ENCODE data around the gene DHODH.

Gene DHODH

DNA sequence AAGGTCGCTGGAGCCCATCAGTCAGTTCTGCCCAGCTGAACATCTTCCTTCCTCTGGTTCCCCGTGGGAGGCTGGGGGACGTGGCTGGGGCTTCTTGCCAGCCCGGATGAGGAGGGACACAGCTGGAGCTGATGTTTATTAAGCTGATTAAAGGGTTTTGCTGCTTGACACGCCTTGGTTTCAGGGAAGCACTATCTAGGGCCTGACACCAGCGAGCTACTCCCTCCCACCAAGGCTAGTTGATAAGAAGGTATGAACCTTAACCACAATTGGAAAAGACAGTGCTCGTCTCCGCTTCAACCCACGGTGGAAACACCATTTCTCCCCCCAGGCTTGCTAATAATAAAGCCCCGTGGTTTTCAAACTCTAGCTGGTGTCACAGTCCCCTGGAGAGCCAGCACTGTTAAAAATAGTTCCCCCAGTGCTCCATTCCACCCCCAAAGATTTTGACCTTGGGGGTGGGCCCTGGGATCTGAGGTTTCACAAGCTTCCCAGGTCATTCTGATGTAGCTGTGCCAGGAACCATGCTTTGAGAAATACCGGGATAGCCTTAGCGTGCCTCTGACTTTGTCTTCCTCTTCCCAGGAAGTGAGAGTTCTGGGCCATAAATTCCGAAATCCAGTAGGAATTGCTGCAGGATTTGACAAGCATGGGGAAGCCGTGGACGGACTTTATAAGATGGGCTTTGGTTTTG is 5.5 kb downstream of the DHODH start:
- DNase-seq (ENCODE audit: low read depth in 2 of 2) = no peak

DNA sequence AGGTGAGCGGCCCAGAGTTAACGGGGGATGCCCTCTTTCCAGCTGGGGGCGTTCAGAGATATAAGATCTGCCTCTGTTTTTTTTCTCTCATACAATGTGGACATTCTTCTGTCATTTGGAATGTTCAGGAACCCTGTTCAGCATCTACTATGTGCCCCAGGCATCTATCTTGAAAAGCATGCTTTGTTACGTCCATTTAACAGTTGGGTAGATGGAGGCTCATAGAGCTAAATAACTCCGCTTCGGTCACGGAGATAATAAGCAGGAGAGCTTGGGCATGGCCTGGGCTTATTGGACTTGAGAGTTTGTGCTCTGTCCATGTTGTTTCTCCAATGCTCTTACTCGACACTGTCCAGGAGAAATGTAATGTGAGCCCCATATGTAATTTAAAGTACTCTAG is 6.1 kb downstream of the DHODH start:
- no peak for DNase-seq (ENCODE audit: low read depth in 2 of 2)

DNA sequence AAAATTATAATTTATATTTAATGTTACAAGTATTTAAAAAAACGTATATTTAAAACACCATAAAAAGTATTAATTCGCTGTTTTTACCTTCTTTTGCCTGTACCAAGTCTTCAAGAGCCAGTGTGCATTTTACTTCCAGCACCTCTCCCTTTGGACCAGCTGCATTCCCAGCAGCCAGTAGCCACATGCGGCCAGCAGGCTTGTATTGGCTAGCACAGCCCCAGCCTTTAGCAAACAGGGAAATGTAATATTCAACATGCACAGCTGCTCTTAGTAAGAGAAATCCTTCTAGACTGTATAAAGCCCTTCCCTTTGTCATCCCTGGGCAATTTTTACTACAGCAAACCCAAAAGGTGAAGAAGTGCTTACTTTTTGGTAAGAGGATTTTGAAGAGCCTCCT is 6.6 kb downstream of the DHODH start:
- no peak for DNase-seq (ENCODE audit: low read depth in 2 of 2)

DNA sequence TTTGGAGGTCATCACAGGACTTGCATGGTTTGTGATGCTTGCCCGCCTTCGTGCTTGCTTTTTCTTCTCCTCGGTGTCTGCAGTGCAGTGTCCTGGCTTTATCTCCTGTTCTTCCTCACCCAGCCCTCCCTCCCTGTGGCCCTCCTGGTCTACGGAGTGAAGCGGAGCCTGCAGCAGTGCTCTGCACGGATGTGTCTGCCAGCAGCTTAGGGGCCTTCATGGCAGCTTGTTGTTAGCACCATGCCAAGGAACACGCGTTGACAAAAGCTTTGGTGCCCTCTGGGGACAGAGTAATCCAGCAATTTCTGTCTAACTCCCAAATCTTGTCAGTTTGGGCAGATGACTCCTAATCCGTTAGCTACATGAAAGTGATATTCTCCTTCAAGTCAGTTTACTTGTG is 9.9 kb downstream of the DHODH start:
- no peak for DNase-seq (ENCODE audit: low read depth in 2 of 2)

DNA sequence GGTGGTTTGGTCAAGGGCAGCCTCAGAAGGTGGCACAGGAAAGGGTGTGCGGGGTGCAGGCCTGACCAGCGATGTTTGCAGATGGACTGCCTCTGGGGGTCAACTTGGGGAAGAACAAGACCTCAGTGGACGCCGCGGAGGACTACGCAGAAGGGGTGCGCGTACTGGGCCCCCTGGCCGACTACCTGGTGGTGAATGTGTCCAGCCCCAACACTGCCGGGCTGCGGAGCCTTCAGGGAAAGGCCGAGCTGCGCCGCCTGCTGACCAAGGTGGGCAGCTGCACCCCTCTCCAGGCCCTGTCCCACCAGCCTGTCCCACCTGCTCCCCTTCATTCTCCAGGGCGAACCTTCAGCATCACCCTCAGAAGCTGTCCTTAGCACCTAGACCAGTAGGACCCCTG is 12.5 kb downstream of the DHODH start:
- DNase-seq (ENCODE audit: low read depth in 2 of 2) = no peak

DNA sequence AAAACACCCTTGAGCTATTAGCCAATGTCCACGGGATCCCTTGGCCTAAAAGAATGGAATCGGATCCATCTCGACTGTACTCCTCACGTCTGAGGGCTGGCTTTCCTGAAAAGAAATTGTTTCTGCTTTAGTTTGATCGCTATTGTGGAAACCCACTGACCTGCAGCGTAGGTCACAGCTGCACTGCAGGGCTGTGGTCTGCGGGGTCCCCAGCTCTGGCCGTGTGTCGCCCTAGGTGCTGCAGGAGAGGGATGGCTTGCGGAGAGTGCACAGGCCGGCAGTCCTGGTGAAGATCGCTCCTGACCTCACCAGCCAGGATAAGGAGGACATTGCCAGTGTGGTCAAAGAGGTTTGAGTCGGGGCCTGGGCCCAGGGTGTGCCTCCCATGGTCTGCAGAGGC is 13.6 kb downstream of the DHODH start:
- no peak for DNase-seq (ENCODE audit: low read depth in 2 of 2)

DNA sequence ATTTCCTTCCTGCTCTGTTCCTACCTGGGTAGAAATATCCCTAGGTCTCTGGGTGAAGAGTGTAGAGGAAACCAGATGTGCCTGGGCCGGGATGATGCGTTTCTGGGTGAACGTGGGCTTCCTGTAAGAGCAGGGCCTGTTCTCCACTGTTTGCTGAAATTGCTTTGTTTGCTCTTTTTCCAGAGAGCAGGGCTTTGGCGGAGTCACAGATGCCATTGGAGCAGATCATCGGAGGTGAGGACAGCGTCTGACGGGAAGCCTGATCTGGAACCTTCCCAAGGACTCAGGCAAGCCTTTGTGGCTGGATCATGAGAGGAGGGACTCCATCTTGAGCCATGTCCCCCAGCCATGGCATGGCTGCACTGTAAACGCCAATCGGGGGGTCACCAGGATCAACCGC is 15.4 kb downstream of the DHODH start:
- no peak for DNase-seq (ENCODE audit: low read depth in 2 of 2)

DNA sequence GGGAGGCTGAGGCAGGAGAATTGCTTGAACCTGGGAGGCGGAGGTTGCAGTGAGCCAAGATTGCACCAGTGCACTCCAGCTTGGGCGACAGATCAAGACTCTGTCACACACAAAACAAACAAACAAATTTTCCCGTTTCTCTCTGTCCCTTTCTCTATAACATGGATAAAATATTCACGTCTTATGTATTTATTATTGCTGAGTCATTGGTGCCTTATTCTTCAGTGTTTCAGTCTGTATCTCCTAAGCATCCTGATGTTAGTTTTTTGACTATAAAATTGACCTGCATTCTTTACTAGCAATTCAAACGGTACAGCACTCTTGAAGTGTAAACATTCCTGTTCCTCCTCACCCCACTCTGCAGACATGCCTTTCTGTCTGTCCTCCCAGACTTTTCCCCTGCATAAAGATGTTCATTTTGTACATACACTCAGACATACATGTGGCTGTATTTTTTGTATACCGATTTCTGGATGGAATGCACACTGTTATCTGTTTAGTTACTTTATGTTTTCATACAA is 16.4 kb downstream of the DHODH start:
- DNase-seq (ENCODE audit: low read depth in 2 of 2) = no peak

DNA sequence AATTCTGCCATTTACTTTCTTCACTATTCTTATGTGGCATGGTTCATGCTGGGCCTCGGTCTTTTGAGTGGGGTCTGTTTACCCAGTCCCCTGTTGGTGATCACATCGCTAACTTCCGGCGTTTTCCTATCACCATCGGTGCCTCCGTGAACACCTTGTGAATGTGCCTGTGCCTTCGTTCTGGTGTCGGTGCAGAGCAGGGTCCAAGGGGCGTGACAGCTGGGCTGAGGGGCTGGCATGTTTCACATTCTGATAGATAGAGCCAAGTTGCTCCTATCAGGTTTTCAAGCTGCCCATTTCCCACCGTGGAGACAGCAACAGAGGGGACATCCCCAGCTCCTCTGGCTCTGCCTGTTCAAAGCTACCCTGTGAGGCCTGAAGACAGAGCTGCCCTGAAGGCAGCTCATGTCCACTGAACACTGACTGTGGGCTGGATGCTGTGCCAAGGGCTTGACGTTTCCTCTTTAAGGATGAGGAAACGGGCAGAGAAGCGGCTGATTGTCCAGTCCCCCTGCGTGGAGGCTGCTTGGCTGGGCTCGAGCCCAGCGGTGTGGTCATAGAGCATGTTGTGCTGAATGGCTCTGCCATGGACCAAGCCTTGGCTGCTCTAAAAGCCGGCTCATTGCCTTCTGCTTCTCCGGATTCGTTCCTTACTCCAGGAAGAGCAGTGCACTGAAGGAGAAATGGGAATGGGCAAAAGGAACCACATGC is 17.0 kb downstream of the DHODH start:
- DNase-seq (ENCODE audit: low read depth in 2 of 2) = no peak

DNA sequence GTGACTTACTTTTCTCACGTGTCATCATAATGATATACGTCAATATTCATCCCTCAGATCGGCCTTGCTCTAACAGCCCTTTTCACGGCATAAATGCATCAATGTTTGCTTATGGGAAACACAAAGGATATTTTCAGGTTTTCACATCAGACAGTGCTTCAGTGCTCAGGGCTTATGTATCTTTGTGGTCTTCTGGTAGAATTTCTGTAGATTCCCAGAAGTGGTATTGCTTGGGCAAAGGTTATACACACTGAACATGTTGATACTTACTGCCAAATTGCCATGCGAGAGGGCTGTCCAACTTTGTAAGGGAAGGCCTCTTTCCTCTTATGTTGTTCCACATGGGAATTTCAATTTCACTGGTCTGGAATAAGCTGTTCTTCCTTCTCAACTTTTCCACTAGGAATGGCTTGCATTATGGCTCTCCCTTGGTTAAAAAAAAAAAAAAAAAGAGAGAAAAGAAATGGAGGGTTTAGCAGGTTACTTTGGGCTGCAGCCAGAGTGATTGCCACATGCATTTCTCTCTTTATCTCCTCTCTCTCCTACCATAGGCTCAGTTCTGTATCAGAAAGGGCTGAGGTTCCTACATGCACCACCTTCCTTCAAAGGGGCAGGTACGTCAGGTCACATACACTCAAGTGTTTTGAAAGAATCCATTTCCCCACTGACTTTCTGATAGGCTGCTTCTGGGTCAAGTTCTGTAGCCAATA is 19.3 kb downstream of the DHODH start:
- no peak for DNase-seq (ENCODE audit: low read depth in 2 of 2)

DNA sequence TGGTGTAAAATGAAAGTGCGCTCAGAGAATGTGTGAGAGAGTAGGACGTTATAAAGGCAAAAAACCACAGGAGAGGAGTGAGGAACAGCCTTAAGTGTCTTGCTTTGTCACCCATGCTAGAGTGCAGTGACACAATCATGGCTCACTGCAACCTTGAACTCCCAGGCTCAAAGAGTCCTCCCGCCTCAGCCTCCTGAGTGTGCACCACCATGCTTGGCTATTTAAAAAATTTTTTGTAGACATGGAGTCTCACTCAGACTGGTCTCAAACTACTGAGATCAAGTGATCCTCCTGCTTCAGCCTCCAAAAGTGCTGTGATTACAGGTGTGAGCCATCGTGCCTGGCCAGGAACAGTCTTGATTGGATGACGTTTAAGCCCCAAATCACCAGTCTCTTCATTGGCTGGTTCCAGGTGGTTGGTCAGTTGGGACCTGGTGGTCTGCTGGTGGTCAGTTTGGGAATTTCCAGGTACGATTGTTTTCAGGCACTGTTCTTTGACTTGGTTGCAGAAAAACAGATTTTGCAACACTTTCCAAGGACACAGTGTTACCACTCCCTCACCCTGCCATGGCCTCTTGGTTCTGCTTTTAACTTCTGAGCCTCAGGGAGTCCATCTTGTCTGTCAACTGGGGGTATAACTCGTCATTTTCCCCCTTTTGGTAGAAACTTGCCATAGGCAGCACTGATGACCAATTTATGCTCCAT is 21.2 kb downstream of the DHODH start:
- DNase-seq (ENCODE audit: low read depth in 2 of 2) = no peak

DNA sequence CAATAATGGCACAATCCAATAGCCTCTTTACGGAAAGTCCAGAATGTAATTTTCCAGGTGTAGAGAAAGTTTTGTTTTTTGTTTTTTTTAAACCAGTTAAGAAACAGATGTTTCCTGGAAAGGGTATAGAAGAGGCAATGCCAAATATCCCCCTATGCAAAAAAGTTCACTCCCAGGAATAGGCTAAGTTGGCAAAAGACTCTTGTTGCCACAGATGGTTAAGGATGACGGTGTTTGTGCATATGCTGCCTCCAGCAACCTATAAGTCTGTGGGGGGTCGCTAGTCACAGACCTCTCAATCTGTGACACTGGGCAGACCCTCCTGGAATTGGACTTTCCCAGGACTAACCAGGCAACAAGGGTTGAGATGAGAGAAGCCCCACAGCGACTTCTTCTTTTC is 24.9 kb downstream of the DHODH start:
- DNase-seq (ENCODE audit: low read depth in 2 of 2) = no peak

DNA sequence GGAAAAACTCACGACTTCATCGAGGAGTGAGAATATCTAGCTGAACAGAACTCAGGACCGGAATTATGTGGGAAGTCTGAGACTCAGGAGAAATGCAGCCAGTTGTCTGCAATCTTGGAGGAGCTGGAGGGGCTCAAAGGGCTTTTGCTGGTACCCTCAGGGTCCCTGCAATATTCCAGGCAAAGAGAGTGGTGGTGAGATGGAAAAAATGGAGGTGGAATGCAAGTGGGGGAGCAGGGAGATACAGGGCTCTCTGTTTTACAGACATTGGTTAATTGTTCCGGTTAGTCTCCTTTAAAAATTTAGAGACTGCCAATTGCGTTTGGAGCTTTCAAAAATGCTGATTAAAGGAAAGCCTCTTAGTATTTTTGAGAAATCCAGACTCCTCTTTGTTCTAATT is 27.6 kb downstream of the DHODH start:
- DNase-seq (ENCODE audit: low read depth in 2 of 2) = no peak

DNA sequence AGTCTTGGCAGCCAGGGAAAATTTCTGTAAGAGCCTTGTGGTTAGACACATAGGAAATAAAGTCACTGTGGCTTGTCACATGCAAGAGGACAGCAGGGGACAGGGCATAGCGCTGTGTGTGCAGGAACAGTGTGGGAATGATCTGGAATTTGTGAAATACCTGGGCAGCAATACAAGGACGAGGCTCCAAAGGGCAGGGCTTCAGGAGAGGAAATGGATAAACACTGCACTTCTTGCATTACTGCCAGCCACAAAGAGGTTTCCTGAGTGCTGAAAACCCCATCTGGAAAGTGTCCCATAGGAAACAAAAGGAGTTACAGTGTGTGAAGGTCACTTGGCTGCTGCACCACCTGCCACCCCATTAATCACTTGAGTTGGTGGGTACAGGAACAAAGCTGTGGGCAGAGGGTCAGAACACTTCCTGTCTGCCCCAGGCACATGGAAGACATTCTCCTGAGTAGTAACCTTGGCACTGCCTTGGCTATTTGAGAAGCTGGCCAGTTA is 33.7 kb downstream of the DHODH start:
- DNase-seq (ENCODE audit: low read depth in 2 of 2) = no peak

DNA sequence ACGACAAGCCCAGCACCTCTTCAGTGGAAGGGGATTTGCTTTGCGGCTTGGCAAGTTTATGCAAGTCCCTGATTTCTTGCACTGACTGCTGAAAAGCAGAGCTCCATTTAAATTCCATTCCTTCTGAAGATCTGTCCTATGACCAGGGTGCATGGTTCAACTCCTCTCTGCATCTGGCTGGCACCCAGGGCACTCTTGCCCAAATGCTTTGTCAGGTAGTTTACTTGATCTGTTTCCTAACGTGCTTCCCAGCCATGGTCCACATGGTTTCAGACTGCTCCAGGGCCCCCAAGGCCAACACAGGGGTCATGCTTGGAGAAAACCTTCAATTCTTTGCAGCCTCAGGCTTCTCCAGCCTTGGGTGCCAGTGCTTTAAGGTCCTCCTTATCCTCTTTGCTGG is 34.5 kb downstream of the DHODH start:
- DNase-seq (ENCODE audit: low read depth in 2 of 2) = no peak

DNA sequence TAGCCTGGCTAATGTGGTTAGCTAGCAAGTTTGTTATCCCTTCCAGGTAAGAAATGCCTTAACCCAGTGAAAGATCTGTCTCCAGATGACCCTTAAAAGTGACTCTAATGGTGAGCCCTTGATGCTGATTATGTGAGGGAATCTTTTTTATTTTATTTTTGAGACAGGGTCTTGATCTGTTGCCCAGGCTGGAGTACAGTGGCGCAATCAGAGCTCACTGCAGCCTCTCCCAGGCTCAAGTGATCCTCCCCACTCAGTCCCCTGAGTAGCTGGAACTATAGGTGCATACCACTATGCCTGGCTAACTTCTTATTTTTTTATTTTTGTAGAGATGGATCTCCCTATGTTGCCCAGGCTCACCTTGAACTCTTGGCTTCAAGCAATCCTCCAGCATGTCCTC is 35.0 kb downstream of the DHODH start:
- DNase-seq (ENCODE audit: low read depth in 2 of 2) = no peak

DNA sequence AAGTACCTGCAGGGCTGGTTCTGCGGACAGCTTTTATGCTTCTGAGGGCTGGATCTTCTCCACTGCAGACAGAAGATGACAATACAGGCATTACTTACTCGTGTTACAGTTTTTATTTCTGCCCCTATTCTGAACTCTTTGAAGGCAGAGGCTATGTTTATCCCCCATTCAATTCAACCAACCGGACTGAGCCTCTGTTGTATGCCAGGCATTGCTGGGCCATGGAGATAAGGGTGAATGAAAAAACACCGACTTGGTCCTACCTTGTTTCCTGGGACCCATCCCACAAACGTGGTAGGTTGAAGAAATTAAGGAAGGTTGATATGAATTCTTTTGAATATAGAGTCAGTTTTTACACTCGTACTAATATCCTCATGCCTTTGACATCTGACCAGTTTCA is 35.8 kb downstream of the DHODH start:
- no peak for DNase-seq (ENCODE audit: low read depth in 2 of 2)

DNA sequence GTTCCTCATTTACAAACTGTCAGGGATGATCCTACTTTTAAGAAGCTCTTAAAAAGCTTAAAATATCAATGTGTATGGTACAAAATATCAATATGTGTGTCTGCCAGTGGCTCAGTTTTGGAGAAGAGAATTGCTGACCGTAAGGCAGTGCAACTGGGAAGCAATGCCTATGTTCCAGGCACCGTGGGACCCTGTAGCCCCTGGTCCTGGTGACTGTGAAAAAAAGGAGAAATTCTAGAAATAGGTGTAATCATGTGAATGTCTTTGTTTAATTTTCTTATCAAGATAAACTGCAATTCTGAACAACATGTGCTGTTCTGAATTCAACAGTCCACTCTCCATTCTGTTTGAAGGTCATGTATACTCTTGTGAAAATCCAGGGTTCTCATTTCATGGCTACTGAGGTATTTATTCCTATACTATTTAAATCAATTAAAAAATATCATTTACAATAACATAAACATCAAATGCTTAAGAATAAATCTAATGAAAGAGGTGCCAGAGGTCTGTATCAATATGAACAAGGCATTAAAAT is 36.3 kb downstream of the DHODH start:
- DNase-seq (ENCODE audit: low read depth in 2 of 2) = no peak

DNA sequence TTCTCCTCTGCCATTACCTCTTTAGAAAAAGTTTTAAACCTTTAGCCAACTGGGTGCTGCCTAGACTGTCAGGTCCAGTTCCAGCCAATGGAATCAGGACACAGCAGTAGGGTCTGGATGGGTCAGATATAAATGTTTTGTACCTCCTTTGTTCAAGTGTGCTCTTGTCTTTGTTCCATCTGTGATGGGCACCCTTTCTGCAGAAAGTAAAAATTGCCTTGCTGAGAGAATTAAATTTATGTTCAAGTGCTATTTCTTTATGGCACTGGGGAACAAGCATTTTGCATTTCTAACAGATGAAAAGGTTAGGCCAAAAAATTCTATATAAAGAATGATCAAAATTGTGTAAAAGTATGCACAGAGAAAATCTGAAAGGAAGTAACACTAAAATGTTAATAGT is 40.6 kb downstream of the DHODH start:
- no peak for DNase-seq (ENCODE audit: low read depth in 2 of 2)

DNA sequence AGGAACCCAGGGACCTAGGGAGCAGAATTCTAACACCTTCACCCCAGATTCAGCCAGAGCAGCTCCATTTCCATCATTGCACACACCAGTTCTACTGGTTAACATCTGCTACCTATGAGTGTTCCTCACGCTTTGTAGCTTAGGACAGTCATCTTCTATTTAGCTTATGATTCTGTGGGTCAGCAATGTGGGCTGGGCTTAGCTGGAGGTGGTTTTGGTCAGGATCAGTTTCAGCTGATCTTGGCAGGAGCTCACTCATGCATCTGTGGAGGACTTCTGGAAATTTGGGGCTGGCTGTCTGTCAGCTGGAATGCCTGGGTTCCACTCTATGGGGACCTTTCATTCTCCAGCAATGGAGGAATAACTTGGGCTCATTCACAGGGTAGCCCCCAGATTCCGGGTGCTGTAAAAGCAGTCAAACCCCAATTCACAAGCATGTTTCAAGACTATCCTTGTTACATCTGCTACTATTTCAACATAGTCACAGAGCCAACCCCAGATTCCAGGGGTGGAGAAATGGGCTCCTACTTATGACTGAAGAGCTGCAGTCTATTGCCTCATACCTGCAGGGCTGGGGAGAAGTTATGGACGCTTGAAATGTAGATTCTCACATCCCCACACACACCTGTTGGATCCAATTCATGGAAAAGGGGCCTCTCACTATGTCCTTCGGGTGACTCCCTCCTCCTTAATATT is 42.4 kb downstream of the DHODH start:
- DNase-seq (ENCODE audit: low read depth in 2 of 2) = no peak

DNA sequence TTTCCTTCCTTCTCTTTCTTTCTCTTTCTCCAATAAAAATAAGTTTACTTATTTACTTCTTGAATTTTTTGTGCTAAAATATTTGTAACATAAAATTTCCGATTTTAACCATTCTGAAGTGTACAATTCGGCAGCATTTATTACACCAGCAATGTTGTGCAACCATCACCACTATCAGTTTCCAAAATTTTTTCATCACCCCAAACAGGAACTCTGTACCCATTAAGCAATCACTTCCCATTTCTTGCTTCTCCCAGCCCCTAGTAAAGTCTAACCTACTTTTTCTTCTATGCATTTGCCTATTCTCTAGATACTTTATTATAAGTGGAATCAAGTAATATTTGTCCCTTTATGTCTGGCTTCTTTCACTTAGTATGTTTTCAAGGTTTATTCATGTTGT is 43.3 kb downstream of the DHODH start:
- DNase-seq (ENCODE audit: low read depth in 2 of 2) = no peak

Data from stimulated activated CD4-positive, alpha-beta T cell treated with anti-CD3 and anti-CD28 coated beads, Interleukin-12 subunit alpha, Interleukin-12 subunit beta, amount 100 ng/mL, for 24 hours (primary cell).